ENCODE data around the gene PIK3R1. TPM values are rescaled to one million over a fixed set of nuclear protein-coding genes. Genes with fewer than 3 reads are reported as not detected.

The PIK3R1 gene
- total RNA-seq, 1 donor from 2014 or later: 24.2 TPM

GRCh38 chr5:68305223-68305870, 89.8 kb downstream of the PIK3R1 start:
- H3K27me3 Mint-ChIP-seq (ENCODE audit: insufficient read depth, low read depth): peaks cover 2% of the 10 kb centered on the region
- no peaks in the 10 kb centered on the region for H3K9me3 ChIP-seq (ENCODE audit: low read depth)
- no peak overlapping the region for H3K4me3 Mint-ChIP-seq
- no peaks in the 10 kb centered on the region for H3K4me1 Mint-ChIP-seq
- no peaks in the 10 kb centered on the region for H3K79me2 ChIP-seq (ENCODE audit: low read depth)
- H3K4me3 ChIP-seq: no peak overlapping the region
- DNase-seq (ENCODE audit: low spot score): no peak
- H3K36me3 Mint-ChIP-seq: peaks cover 8% of the 10 kb centered on the region
- no peak overlapping the region for H3K4me2 ChIP-seq
- no peaks in the 10 kb centered on the region for H3K4me1 ChIP-seq
- no peaks in the 10 kb centered on the region for H4K20me1 ChIP-seq (ENCODE audit: low read depth)
- no peak overlapping the region for H3K27ac ChIP-seq
- H3K27me3 ChIP-seq: no peaks in the 10 kb centered on the region
- no peak overlapping the region for H3K27ac Mint-ChIP-seq
- TF ChIP-seq EZH2 (IDR thresholded peaks at IDR 0.05) (no peak), EZH2phosphoT487 (IDR thresholded peaks at IDR 0.05) (no peak), CTCF (IDR thresholded peaks at IDR 0.05) (no peak)
- no peak overlapping the region for H2AFZ ChIP-seq (replicated peaks)
- H3K36me3 ChIP-seq: no peaks in the 10 kb centered on the region
- no peak overlapping the region for H3K9ac ChIP-seq
- H3F3A ChIP-seq (ENCODE audit: low read depth): no peaks in the 10 kb centered on the region
- H3K9me3 Mint-ChIP-seq: no peaks in the 10 kb centered on the region

GRCh38 chr5:68306361-68307014, 90.9 kb downstream of the PIK3R1 start:
- no peaks in the 10 kb centered on the region for H3K9me3 Mint-ChIP-seq

GRCh38 chr5:68313336-68313735, 97.8 kb downstream of the PIK3R1 start:
- Mint-ChIP-seq H3K4me1 (peaks cover 6% of the 10 kb centered on the region), H3K4me3 (no peak overlapping the region), H3K36me3 (no peaks in the 10 kb centered on the region), H3K9me3 (peaks cover 7% of the 10 kb centered on the region), H3K27me3 (ENCODE audit: insufficient read depth, low read depth) (peaks cover 6% of the 10 kb centered on the region), H3K27ac (no peak overlapping the region)
- H2AFZ ChIP-seq (replicated peaks): no peak overlapping the region
- H3F3A ChIP-seq (ENCODE audit: low read depth): no peaks in the 10 kb centered on the region
- no peak overlapping the region for H3K27ac ChIP-seq
- no peak overlapping the region for H3K9ac ChIP-seq
- no peak overlapping the region for H3K4me2 ChIP-seq
- H4K20me1 ChIP-seq (ENCODE audit: low read depth): no peaks in the 10 kb centered on the region
- DNase-seq (ENCODE audit: low spot score): no peak
- no peak for TF ChIP-seq EZH2 (IDR thresholded peaks at IDR 0.05)
- TF ChIP-seq EZH2phosphoT487 (IDR thresholded peaks at IDR 0.05): no peak
- no peak for TF ChIP-seq CTCF (IDR thresholded peaks at IDR 0.05)
- H3K27me3 ChIP-seq: no peaks in the 10 kb centered on the region
- H3K9me3 ChIP-seq (ENCODE audit: low read depth): peaks cover 4% of the 10 kb centered on the region
- no peaks in the 10 kb centered on the region for H3K36me3 ChIP-seq
- H3K79me2 ChIP-seq (ENCODE audit: low read depth): no peaks in the 10 kb centered on the region
- no peak overlapping the region for H3K4me3 ChIP-seq
- no peaks in the 10 kb centered on the region for H3K4me1 ChIP-seq

More at GRCh38 chr5:68306361-68307014, 90.9 kb downstream of the PIK3R1 start:
- TF ChIP-seq CTCF (IDR thresholded peaks at IDR 0.05) (no peak), EZH2phosphoT487 (IDR thresholded peaks at IDR 0.05) (no peak), EZH2 (IDR thresholded peaks at IDR 0.05) (no peak)
- H3K79me2 ChIP-seq (ENCODE audit: low read depth): no peaks in the 10 kb centered on the region
- H3K4me1 ChIP-seq: no peaks in the 10 kb centered on the region
- no peaks in the 10 kb centered on the region for H3F3A ChIP-seq (ENCODE audit: low read depth)
- H3K9ac ChIP-seq: no peak overlapping the region
- no peaks in the 10 kb centered on the region for H3K9me3 ChIP-seq (ENCODE audit: low read depth)
- no peaks in the 10 kb centered on the region for H3K36me3 ChIP-seq
- H3K4me3 ChIP-seq: no peak overlapping the region
- H3K4me1 Mint-ChIP-seq: no peaks in the 10 kb centered on the region
- H3K4me3 Mint-ChIP-seq: no peak overlapping the region
- H3K27me3 ChIP-seq: no peaks in the 10 kb centered on the region
- peaks cover 2% of the 10 kb centered on the region for H3K27me3 Mint-ChIP-seq (ENCODE audit: insufficient read depth, low read depth)
- H2AFZ ChIP-seq (replicated peaks): no peak overlapping the region
- H3K27ac Mint-ChIP-seq: no peak overlapping the region
- H3K4me2 ChIP-seq: no peak overlapping the region
- H4K20me1 ChIP-seq (ENCODE audit: low read depth): no peaks in the 10 kb centered on the region
- no peak for DNase-seq (ENCODE audit: low spot score)
- H3K36me3 Mint-ChIP-seq: peaks cover 5% of the 10 kb centered on the region
- no peak overlapping the region for H3K27ac ChIP-seq

Measured in neural progenitor cell (in vitro differentiated cells).